ENCODE data around the gene PSME4.
A peak's percentile ranks its signal among the peaks of the same experiment; 100 is the strongest.
"Not testable (repeated sequence)": the region's sequence is repeated elsewhere in the genome, so short reads cannot be mapped to it uniquely, and the experiment has no call there.

The PSME4 gene

GRCh38 chr2:53964987-53965687, 5.7 kb downstream of the PSME4 start:
- no peak for DNase-seq

- DNase-seq: no peak
Measured at GRCh38 chr2:53964257-53964952, 6.4 kb downstream of the PSME4 start.

- peak; percentile 37 for DNase-seq
Measured at GRCh38 chr2:53961478-53962216, 9.1 kb downstream of the PSME4 start.

- no peak for DNase-seq
Measured at GRCh38 chr2:53960476-53960875, 10.3 kb downstream of the PSME4 start.

- no peak for DNase-seq
Measured at GRCh38 chr2:53958443-53958842, 12.3 kb downstream of the PSME4 start.

- no peak for DNase-seq
Measured at GRCh38 chr2:53952519-53952918, 18.3 kb downstream of the PSME4 start.

- DNase-seq: no peak
Measured at GRCh38 chr2:53949457-53949856, 21.3 kb downstream of the PSME4 start.

GRCh38 chr2:53945538-53945937, 25.3 kb downstream of the PSME4 start:
- no peak for DNase-seq

GRCh38 chr2:53944542-53944941, 26.3 kb downstream of the PSME4 start:
- DNase-seq: no peak

GRCh38 chr2:53942280-53942679, 28.5 kb downstream of the PSME4 start:
- no peak for DNase-seq

GRCh38 chr2:53941749-53942148, 29.0 kb downstream of the PSME4 start:
- DNase-seq: no peak

- peak; percentile 10 for DNase-seq
Measured at GRCh38 chr2:53939656-53940055, 31.1 kb downstream of the PSME4 start.

- no peak for DNase-seq
Measured at GRCh38 chr2:53938904-53939303, 31.9 kb downstream of the PSME4 start.

- peak; percentile 16 for DNase-seq
Measured at GRCh38 chr2:53933329-53933728, 37.5 kb downstream of the PSME4 start.

GRCh38 chr2:53926321-53926720, 44.5 kb downstream of the PSME4 start:
- not testable (repeated sequence) for DNase-seq

- peak; percentile 28 for DNase-seq
Measured at GRCh38 chr2:53913721-53914120, 57.1 kb downstream of the PSME4 start.

- no peak for DNase-seq
Measured at GRCh38 chr2:53911434-53912189, 59.2 kb downstream of the PSME4 start.

- no peak for DNase-seq
Measured at GRCh38 chr2:53907582-53907981, 63.2 kb downstream of the PSME4 start.

GRCh38 chr2:53905396-53905795, 65.4 kb downstream of the PSME4 start:
- DNase-seq: no peak

GRCh38 chr2:53903011-53903410, 67.8 kb downstream of the PSME4 start:
- DNase-seq: no peak

GRCh38 chr2:53901192-53901591, 69.6 kb downstream of the PSME4 start:
- no peak for DNase-seq

GRCh38 chr2:53896864-53897263, 73.9 kb downstream of the PSME4 start:
- DNase-seq: peak; percentile 41

All from kidney glomerular epithelial cell (primary cell).